Stimulated activated CD8-positive, alpha-beta memory T cell treated with anti-CD3 and anti-CD28 coated beads, Interleukin-7, amount 100 ng/mL, for 4 hours (primary cell): ENCODE results near the gene CCT5.

Source experiments
- DNase-seq, 2 donors: peaks; one replicate each; pipeline ENCODE4 v3.0.0-alpha.2; 2020; ENCODE audit warnings: low read depth in 2 of 2

Gene CCT5

GRCh38 chr5:10249948-10250805 lies at the start of gene CCT5:
TSS of gene CCT5 (plus strand) at chr5:10250280. CDS start at chr5:10250341, 61 bp downstream.
- DNase-seq: peak; percentile 86 to 87

GRCh38 chr5:10201223-10201868 lies 48.7 kb upstream of the CCT5 start:
- DNase-seq: no peak

GRCh38 chr5:10202089-10202910 lies 47.8 kb upstream of the CCT5 start:
- no peak for DNase-seq

- DNase-seq: no peak
Measured at GRCh38 chr5:10209004-10209403, 41.1 kb upstream of the CCT5 start.

- DNase-seq: no peak
Measured at GRCh38 chr5:10213316-10213715, 36.8 kb upstream of the CCT5 start.

- DNase-seq: no peak
Measured at GRCh38 chr5:10214041-10214440, 36.0 kb upstream of the CCT5 start.

- DNase-seq: no peak
Measured at GRCh38 chr5:10215366-10215765, 34.7 kb upstream of the CCT5 start.

GRCh38 chr5:10216107-10216506 lies 34.0 kb upstream of the CCT5 start:
- no peak for DNase-seq

GRCh38 chr5:10218658-10219057 lies 31.4 kb upstream of the CCT5 start:
- no peak for DNase-seq

- DNase-seq: no peak
Measured at GRCh38 chr5:10219068-10219467, 31.0 kb upstream of the CCT5 start.

GRCh38 chr5:10220248-10220647 lies 29.8 kb upstream of the CCT5 start:
- no peak for DNase-seq

- no peak for DNase-seq
Measured at GRCh38 chr5:10222326-10222725, 27.8 kb upstream of the CCT5 start.

- DNase-seq: no peak
Measured at GRCh38 chr5:10227379-10227778, 22.7 kb upstream of the CCT5 start.

- DNase-seq: no peak
Measured at GRCh38 chr5:10228288-10228687, 21.8 kb upstream of the CCT5 start.

- no peak for DNase-seq
Measured at GRCh38 chr5:10229306-10230048, 20.6 kb upstream of the CCT5 start.

GRCh38 chr5:10232386-10232785 lies 17.7 kb upstream of the CCT5 start:
- no peak for DNase-seq

- no peak for DNase-seq
Measured at GRCh38 chr5:10233011-10233410, 17.1 kb upstream of the CCT5 start.

GRCh38 chr5:10233505-10233904 lies 16.6 kb upstream of the CCT5 start:
- no peak for DNase-seq

- no peak for DNase-seq
Measured at GRCh38 chr5:10235350-10235749, 14.7 kb upstream of the CCT5 start.

- DNase-seq: no peak
Measured at GRCh38 chr5:10243660-10244240, 6.3 kb upstream of the CCT5 start.

GRCh38 chr5:10244342-10244944 lies 5.6 kb upstream of the CCT5 start:
- no peak for DNase-seq
